K562 (cell line): ENCODE measurements around the gene NRF1. TPM values are rescaled to one million over a fixed set of nuclear protein-coding genes. Genes with fewer than 3 reads are reported as not detected.

ENCODE experiments used
- ARNT ChIP-seq, 2 experiments: fragments of 450-650 bp; IDR thresholded peaks; 2 replicates each; pipeline ENCODE4 v1.6.1; 2016; ENCODE audit warnings: mild to moderate bottlenecking in 1 of 2
- BRF1 ChIP-seq: IDR thresholded peaks from 3 replicates; pipeline ENCODE4 v1.6.1; 2011; ENCODE audit warnings: borderline replicate concordance, mild to moderate bottlenecking; ENCODE audit not compliant: insufficient read length; ENCODE audit errors: extremely low read depth
- CBX3 ChIP-seq, 2 experiments: IDR thresholded peaks; 1 replicate in 1 of 2; 2 replicates in 1 of 2; pipeline ENCODE4 v1.6.1; 2012; ENCODE audit warnings: inconsistent platforms in 2 of 2, low read length in 2 of 2, borderline replicate concordance in 1 of 2, control low read depth in 1 of 2
- DLX4 ChIP-seq: fragments of 250-450 bp; sonication (Bioruptor Pico); IDR thresholded peaks from 2 replicates; pipeline ENCODE4 v1.6.1; 2021; ENCODE audit warnings: mild to moderate bottlenecking
- FUS ChIP-seq: fragments of 200-400 bp; formaldehyde crosslinking; optimal IDR thresholded peaks from 2 replicates; pipeline ENCODE3; 2017; ENCODE audit warnings: low read depth, low read length
- GATA2 ChIP-seq: sonication (generic); formaldehyde crosslinking; IDR thresholded peaks from 2 replicates; pipeline ENCODE4 v1.4.0; 2020; ENCODE audit warnings: mild to moderate bottlenecking, missing genetic modification reagents
- GTF2E2 ChIP-seq: fragments of 200-800 bp; sonication (Bioruptor generic); IDR thresholded peaks from 2 replicates; pipeline ENCODE4 v1.6.1; 2016; ENCODE audit warnings: missing genetic modification characterization, missing compliant biosample characterization
- HCFC1 ChIP-seq: IDR thresholded peaks from 2 replicates; pipeline ENCODE4 v1.6.1; 2012; ENCODE audit warnings: low read depth, low read length, improper control_type of control experiment
- HSF4 ChIP-seq: fragments of 250-450 bp; sonication (Bioruptor Pico); IDR thresholded peaks from 2 replicates; pipeline ENCODE4 v2.1.2; 2022; ENCODE audit warnings: mild to moderate bottlenecking, moderate library complexity, borderline replicate concordance
- LCOR ChIP-seq: sonication (generic); formaldehyde crosslinking; IDR thresholded peaks from 2 replicates; pipeline ENCODE4 v1.8.0; 2022; ENCODE audit warnings: mild to moderate bottlenecking, missing genetic modification reagents
- NELFE ChIP-seq: IDR thresholded peaks from 2 replicates; pipeline ENCODE4 v1.6.1; 2011; ENCODE audit warnings: mild to moderate bottlenecking; ENCODE audit not compliant: insufficient read depth, insufficient read length
- POLR2B ChIP-seq: fragments of 450-650 bp; IDR thresholded peaks from 2 replicates; pipeline ENCODE4 v1.6.1; 2018; ENCODE audit warnings: low read depth; ENCODE audit not compliant: partially characterized antibody
- POLR3G ChIP-seq: IDR thresholded peaks from 2 replicates; pipeline ENCODE4 v1.6.1; 2011; ENCODE audit not compliant: insufficient read length, insufficient replicate concordance; ENCODE audit errors: extremely low read depth
- PTRF ChIP-seq: fragments of 450-650 bp; IDR thresholded peaks from 2 replicates; pipeline ENCODE4 v1.6.1; 2016; ENCODE audit warnings: mild to moderate bottlenecking, missing genetic modification characterization, missing compliant biosample characterization
- RBBP5 ChIP-seq: fragments of 200-600 bp; sonication (generic); IDR thresholded peaks from 2 replicates; pipeline ENCODE4 v1.6.1; 2012; ENCODE audit warnings: borderline replicate concordance, mild to moderate bottlenecking, low read length, control low read depth, inconsistent platforms; ENCODE audit not compliant: insufficient read depth, poor library complexity, severe bottlenecking
- RBM25 ChIP-seq: fragments of 200-400 bp; formaldehyde crosslinking; IDR thresholded peaks from 2 replicates; pipeline ENCODE4 v1.6.1; 2018; ENCODE audit warnings: low read length, low read depth, moderate library complexity; ENCODE audit not compliant: severe bottlenecking
- SREBF2 ChIP-seq: sonication (generic); formaldehyde crosslinking; IDR thresholded peaks from 2 replicates; pipeline ENCODE4 v1.4.0; 2020; ENCODE audit warnings: mild to moderate bottlenecking, missing genetic modification reagents
- TAL1 ChIP-seq: fragments of 450-650 bp; IDR thresholded peaks from 2 replicates; pipeline ENCODE4 v1.6.1; 2016; ENCODE audit warnings: mild to moderate bottlenecking
- THRAP3 ChIP-seq: fragments of 450-650 bp; IDR thresholded peaks from 2 replicates; pipeline ENCODE4 v1.6.1; 2016; ENCODE audit warnings: mild to moderate bottlenecking, inconsistent platforms, borderline replicate concordance
- XRCC4 ChIP-seq: IDR thresholded peaks from one replicate; pipeline ENCODE4 v1.6.1; 2011; ENCODE audit not compliant: insufficient read depth, insufficient read length; ENCODE audit errors: extremely low read depth
- ZBTB7A ChIP-seq: IDR thresholded peaks from 2 replicates; pipeline ENCODE4 v1.6.1; 2011; ENCODE audit warnings: low read depth, mild to moderate bottlenecking, low read length, moderate library complexity, borderline replicate concordance; ENCODE audit not compliant: control insufficient read depth
- ZNF175 ChIP-seq: fragments of 200-800 bp; sonication (Bioruptor generic); IDR thresholded peaks from 2 replicates; pipeline ENCODE4 v1.6.1; 2016; ENCODE audit warnings: low read depth, mild to moderate bottlenecking, missing genetic modification characterization, missing compliant biosample characterization
- ZNF384 ChIP-seq: IDR thresholded peaks from 2 replicates; pipeline ENCODE4 v1.6.1; 2012; ENCODE audit warnings: low read depth, low read length, improper control_type of control experiment
- ZNF518B ChIP-seq: fragments of 250-450 bp; sonication (Bioruptor Pico); IDR thresholded peaks from 2 replicates; pipeline ENCODE4 v1.5.0; 2021; ENCODE audit warnings: mild to moderate bottlenecking, moderate library complexity
- ZNF668 ChIP-seq: fragments of 250-450 bp; sonication (Bioruptor Pico); IDR thresholded peaks from 2 replicates; pipeline ENCODE4 v1.8.0; 2022; ENCODE audit warnings: mild to moderate bottlenecking, inconsistent platforms
- polyA plus RNA-seq, 8 experiments: library from polyadenylated mRNA; depleted of rRNA in 4 of 8; stranded (reverse) in 5 of 8; unstranded in 3 of 8; fragments of >200 nt; fragmentation: Nextera tagmentation in 2 of 8; fragmentation: Illumina TruSeq in 1 of 8; extraction: Ambion mirVana in 2 of 8; extraction: Trizol in 1 of 8; gene quantifications; 2 replicates each; pipeline versions ENCODE4 v1.2.1 to v1.2.3, GENCODE V29; 2011 to 2014; ENCODE audit warnings: inconsistent platforms in 1 of 8, missing spikeins in 1 of 8
- total RNA-seq, 7 experiments: library from RNA; depleted of rRNA in 6 of 7; stranded (reverse); fragments of >200 nt in 6 of 7; fragmentation: Illumina TruSeq in 2 of 7; extraction: Trizol in 2 of 7; gene quantifications; 2 replicates each; pipeline versions ENCODE4 v1.2.1 to v1.2.3, GENCODE V29; 2011 to 2021; ENCODE audit warnings: low replicate concordance in 1 of 7
- TF ChIP-seq, protein P1 (sequence below): sonication (generic); formaldehyde crosslinking; IDR thresholded peaks from 2 replicates; pipeline ENCODE4 v1.8.0; 2022; ENCODE audit warnings: mild to moderate bottlenecking, missing genetic modification reagents

The NRF1 gene
- total and polyA plus RNA-seq, 9 of the 15 experiments (the other 6 are each of a cell fraction or from before 2014, with no cell fraction given): 8.6 to 28.8 (median 20.3) TPM

DNA sequence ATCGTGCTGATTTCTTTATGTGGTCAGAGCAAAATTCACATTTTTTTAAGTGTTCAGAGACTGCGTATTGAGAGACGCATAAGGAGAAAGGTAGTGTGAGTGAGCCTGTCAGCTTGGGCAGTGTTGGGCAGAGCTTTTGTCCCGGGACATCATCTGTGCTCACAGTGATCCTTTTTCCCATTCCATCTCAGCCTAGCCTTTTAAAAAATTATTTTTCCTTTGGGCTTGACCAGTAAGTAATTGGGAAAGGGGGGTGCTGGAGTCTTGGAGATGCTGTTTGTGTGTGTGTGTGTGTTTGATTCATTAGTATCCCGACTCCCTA lies 1.5 kb downstream of the NRF1 start (continued):
- TF ChIP-seq BRF1 (no peak), HCFC1 (no peak), GTF2E2 (tag) (no peak), ZNF384 (0 out of 2 replicates have a peak, but pooled peaks have one; percentile 15), POLR2B (no peak), NELFE (no peak), GATA2 (peak; percentile 4; the same call in 1 of the 2 replicates), ZNF668 (0 out of 2 replicates have a peak, but pooled peaks have one; percentile 31), THRAP3 (peak; percentile 65; the same call in 1 of the 2 replicates), FUS (no peak), RBBP5 (no peak), ZNF518B (CRISPR knock-in tag) (no peak), CBX3 (IDR thresholded peaks at IDR 0.05; ENCODE audit: borderline replicate concordance in 1 of 2, low read length in 2 of 2) (no peak), ARNT (IDR thresholded peaks at IDR 0.05) (0 out of 4 replicates have a peak, but pooled peaks of 1 of the 2 experiments have one; percentile 26), LCOR (CRISPR knock-in tag) (no peak), DLX4 (CRISPR knock-in tag) (no peak), RBM25 (no peak), TAL1 (no peak), PTRF (tag) (no peak), ZNF175 (CRISPR knock-in tag) (no peak), XRCC4 (no peak), HSF4 (CRISPR knock-in tag) (no peak), SREBF2 (CRISPR knock-in tag) (no peak), ZBTB7A (no peak), POLR3G (no peak)
- TF ChIP-seq, protein P1, sequence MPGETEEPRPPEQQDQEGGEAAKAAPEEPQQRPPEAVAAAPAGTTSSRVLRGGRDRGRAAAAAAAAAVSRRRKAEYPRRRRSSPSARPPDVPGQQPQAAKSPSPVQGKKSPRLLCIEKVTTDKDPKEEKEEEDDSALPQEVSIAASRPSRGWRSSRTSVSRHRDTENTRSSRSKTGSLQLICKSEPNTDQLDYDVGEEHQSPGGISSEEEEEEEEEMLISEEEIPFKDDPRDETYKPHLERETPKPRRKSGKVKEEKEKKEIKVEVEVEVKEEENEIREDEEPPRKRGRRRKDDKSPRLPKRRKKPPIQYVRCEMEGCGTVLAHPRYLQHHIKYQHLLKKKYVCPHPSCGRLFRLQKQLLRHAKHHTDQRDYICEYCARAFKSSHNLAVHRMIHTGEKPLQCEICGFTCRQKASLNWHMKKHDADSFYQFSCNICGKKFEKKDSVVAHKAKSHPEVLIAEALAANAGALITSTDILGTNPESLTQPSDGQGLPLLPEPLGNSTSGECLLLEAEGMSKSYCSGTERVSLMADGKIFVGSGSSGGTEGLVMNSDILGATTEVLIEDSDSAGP (CRISPR knock-in tag): no peak
